DND-41 (cell line): ENCODE results near the gene MPL.

Experiments
- ATAC-seq: fragments of 200-7000 bp; cut with Tn5 transposase; 3 replicates; pipeline ENCODE4 v1.9.1; 2021; ENCODE audit warnings: low read depth; ENCODE audit not compliant: insufficient read depth
- DNase-seq: peaks from one replicate; pipeline ENCODE4 v3.0.0-alpha.2; 2020
- H2AFZ ChIP-seq: 2 replicates; pipeline ENCODE4 v1.6.0; 2012; ENCODE audit warnings: low read depth, low read length
- H3K27ac ChIP-seq: 2 replicates; pipeline ENCODE4 v1.5.1; 2012; ENCODE audit warnings: low read length, inconsistent platforms
- H3K27me3 ChIP-seq: fragments of 200-600 bp; sonication (generic); 2 replicates; pipeline ENCODE4 v1.6.0; 2012; ENCODE audit warnings: low read length, mild to moderate bottlenecking, inconsistent platforms; ENCODE audit not compliant: insufficient read depth, poor library complexity
- H3K36me3 ChIP-seq: 2 replicates; pipeline ENCODE4 v1.5.1; 2012; ENCODE audit warnings: low read length, inconsistent platforms; ENCODE audit not compliant: insufficient read depth
- H3K4me1 ChIP-seq: 2 replicates; pipeline ENCODE4 v1.5.1; 2012; ENCODE audit warnings: mild to moderate bottlenecking, low read length; ENCODE audit not compliant: insufficient read depth
- H3K4me2 ChIP-seq: 2 replicates; pipeline ENCODE4 v1.6.0; 2012; ENCODE audit warnings: mild to moderate bottlenecking, moderate library complexity, low read length, inconsistent platforms; ENCODE audit not compliant: insufficient read depth
- H3K4me3 ChIP-seq, 2 experiments: fragments of 200-600 bp in 1 of 2; shearing (Covaris generic) in 1 of 2; 2 replicates each; pipeline ENCODE4 v1.5.1; 2012 to 2016; ENCODE audit warnings: inconsistent platforms in 2 of 2, low read length in 2 of 2, mild to moderate bottlenecking in 2 of 2, low read depth in 1 of 2, moderate library complexity in 1 of 2
- H3K79me2 ChIP-seq: 2 replicates; pipeline ENCODE4 v1.6.0; 2012; ENCODE audit warnings: low read length, inconsistent platforms; ENCODE audit not compliant: insufficient read depth
- H3K9ac ChIP-seq: 2 replicates; pipeline ENCODE4 v1.6.0; 2012; ENCODE audit warnings: low read depth, mild to moderate bottlenecking, inconsistent platforms, low read length, moderate library complexity
- H3K9me3 ChIP-seq: 2 replicates; pipeline ENCODE4 v1.5.1; 2012; ENCODE audit warnings: low read length, moderate library complexity, mild to moderate bottlenecking, inconsistent platforms; ENCODE audit not compliant: insufficient read depth, severe bottlenecking
- H4K20me1 ChIP-seq: 2 replicates; pipeline ENCODE4 v1.6.0; 2012; ENCODE audit warnings: low read length; ENCODE audit not compliant: insufficient read depth
- CTCF ChIP-seq: IDR thresholded peaks from 2 replicates; pipeline ENCODE4 v1.5.1; 2012; ENCODE audit warnings: borderline replicate concordance, low read length, moderate library complexity, mild to moderate bottlenecking; ENCODE audit not compliant: poor library complexity, severe bottlenecking; ENCODE audit errors: extremely low read depth
- EZH2 ChIP-seq: IDR thresholded peaks from 3 replicates; pipeline ENCODE4 v1.6.1; 2012; ENCODE audit warnings: borderline replicate concordance, low read depth, mild to moderate bottlenecking, moderate library complexity, low read length, inconsistent platforms; ENCODE audit not compliant: severe bottlenecking

Gene MPL

GRCh38 chr1:43302201-43302600 lies 35.4 kb upstream of the MPL start:
- Histone ChIP-seq H3K4me2 (no peak overlapping the region), H3K27ac (no peak overlapping the region), H3K4me3 (no peak overlapping the region), H2AFZ (no peak overlapping the region), H3K27me3 (peaks cover 10% of the 10 kb centered on the region), H3K4me1 (no peaks in the 10 kb centered on the region), H3K9ac (no peak overlapping the region), H4K20me1 (no peaks in the 10 kb centered on the region), H3K36me3 (no peaks in the 10 kb centered on the region), H3K9me3 (no peaks in the 10 kb centered on the region), H3K79me2 (no peaks in the 10 kb centered on the region)
- no peak for TF ChIP-seq CTCF
- no peak for TF ChIP-seq EZH2
- no peak for DNase-seq
- ATAC-seq, result no peak

GRCh38 chr1:43302721-43303470 lies 34.7 kb upstream of the MPL start:
- H3K27me3 ChIP-seq, result peaks cover 10% of the 10 kb centered on the region
- H3K9ac ChIP-seq, result no peak overlapping the region
- no peak for ATAC-seq
- no peaks in the 10 kb centered on the region for H3K4me1 ChIP-seq
- no peaks in the 10 kb centered on the region for H3K36me3 ChIP-seq
- no peak overlapping the region for H2AFZ ChIP-seq
- H3K4me2 ChIP-seq, result no peak overlapping the region
- no peaks in the 10 kb centered on the region for H3K79me2 ChIP-seq
- H3K4me3 ChIP-seq, result no peak overlapping the region
- H4K20me1 ChIP-seq, result no peaks in the 10 kb centered on the region
- no peaks in the 10 kb centered on the region for H3K9me3 ChIP-seq
- H3K27ac ChIP-seq, result no peak overlapping the region
- no peak for DNase-seq
- TF ChIP-seq EZH2 (no peak), CTCF (no peak)

- H3K36me3 ChIP-seq, result no peaks in the 10 kb centered on the region
- H4K20me1 ChIP-seq, result no peaks in the 10 kb centered on the region
- H3K9ac ChIP-seq, result no peak overlapping the region
- no peak for TF ChIP-seq EZH2
- TF ChIP-seq CTCF, result no peak
- H3K27me3 ChIP-seq, result peaks cover 10% of the 10 kb centered on the region
- no peak overlapping the region for H2AFZ ChIP-seq
- H3K9me3 ChIP-seq, result no peaks in the 10 kb centered on the region
- no peaks in the 10 kb centered on the region for H3K79me2 ChIP-seq
- H3K4me3 ChIP-seq, result no peak overlapping the region
- no peak overlapping the region for H3K27ac ChIP-seq
- DNase-seq (no peak), ATAC-seq (no peak)
- no peak overlapping the region for H3K4me2 ChIP-seq
- no peaks in the 10 kb centered on the region for H3K4me1 ChIP-seq
Measured at GRCh38 chr1:43303471-43304313, 33.9 kb upstream of the MPL start.
